IPS-20b (cell line): Measurements from ENCODE around the gene ROBO3.

Source experiments
- H3K27ac ChIP-seq: one replicate; pipeline ENCODE4 v1.5.1; 2013; ENCODE audit warnings: low read length
- H3K27me3 ChIP-seq: 2 replicates; pipeline ENCODE4 v1.6.1; 2013; ENCODE audit warnings: mild to moderate bottlenecking, low read length, inconsistent platforms; ENCODE audit not compliant: insufficient read depth
- H3K36me3 ChIP-seq: 2 replicates; pipeline ENCODE4 v1.6.1; 2013; ENCODE audit warnings: low read depth, mild to moderate bottlenecking, inconsistent platforms, low read length, moderate library complexity; ENCODE audit not compliant: insufficient read depth
- H3K4me1 ChIP-seq: 2 replicates; pipeline ENCODE4 v1.6.1; 2013; ENCODE audit warnings: mild to moderate bottlenecking, control low read depth, inconsistent platforms, low read length, moderate library complexity; ENCODE audit not compliant: insufficient read depth
- H3K4me3 ChIP-seq: 2 replicates; pipeline ENCODE4 v1.5.1; 2013; ENCODE audit warnings: mild to moderate bottlenecking, low read length, inconsistent platforms
- H3K9ac ChIP-seq: 2 replicates; pipeline ENCODE4 v1.6.1; 2013; ENCODE audit warnings: low read depth, mild to moderate bottlenecking, inconsistent platforms, low read length, moderate library complexity
- H3K9me3 ChIP-seq: 2 replicates; pipeline ENCODE4 v1.6.1; 2013; ENCODE audit warnings: mild to moderate bottlenecking, low read depth, low read length, inconsistent platforms; ENCODE audit not compliant: insufficient read depth

The ROBO3 gene

GRCh38 chr11:124861670-124862069 is 3.6 kb upstream of the ROBO3 start:
- Histone ChIP-seq H3K9me3 (peaks cover 3% of the 10 kb centered on the region), H3K27me3 (peaks cover 87% of the 10 kb centered on the region), H3K27ac (no peak overlapping the region), H3K4me3 (no peak overlapping the region), H3K36me3 (no peaks in the 10 kb centered on the region), H3K9ac (no peak overlapping the region), H3K4me1 (peaks cover 5% of the 10 kb centered on the region; the same call in 1 of the 2 replicates)

- H3K4me1 ChIP-seq = peaks cover 5% of the 10 kb centered on the region; the same call in 1 of the 2 replicates
- no peak overlapping the region for H3K27ac ChIP-seq
- H3K27me3 ChIP-seq = peaks cover 99% of the 10 kb centered on the region
- H3K9ac ChIP-seq = no peak overlapping the region
- H3K4me3 ChIP-seq = peak overlapping the region; percentile 45; the same call in 1 of the 2 replicates
- no peaks in the 10 kb centered on the region for H3K36me3 ChIP-seq
- H3K9me3 ChIP-seq = peaks cover 3% of the 10 kb centered on the region
These were observed 2.0 kb upstream of the ROBO3 start for GRCh38 chr11:124863137-124863825.

GRCh38 chr11:124863826-124864165 is 1.4 kb upstream of the ROBO3 start:
- Histone ChIP-seq H3K36me3 (no peaks in the 10 kb centered on the region), H3K4me1 (peaks cover 5% of the 10 kb centered on the region; the same call in 1 of the 2 replicates), H3K27ac (no peak overlapping the region), H3K9me3 (peaks cover 3% of the 10 kb centered on the region), H3K4me3 (no peak overlapping the region), H3K27me3 (peaks cover 100% of the 10 kb centered on the region), H3K9ac (no peak overlapping the region)

- H3K4me1 ChIP-seq = peaks cover 5% of the 10 kb centered on the region; the same call in 1 of the 2 replicates
- peaks cover 100% of the 10 kb centered on the region for H3K27me3 ChIP-seq
- H3K27ac ChIP-seq = no peak overlapping the region
These were observed 898 bp upstream of the ROBO3 start for GRCh38 chr11:124864176-124864891.

GRCh38 chr11:124864892-124865180 is 396 bp upstream of the ROBO3 start:
- Histone ChIP-seq H3K4me3 (no peak overlapping the region), H3K27me3 (peaks cover 100% of the 10 kb centered on the region), H3K27ac (no peak overlapping the region)

More at GRCh38 chr11:124864176-124864891, 898 bp upstream of the ROBO3 start:
- H3K9me3 ChIP-seq = peaks cover 3% of the 10 kb centered on the region
- no peak overlapping the region for H3K4me3 ChIP-seq
- H3K36me3 ChIP-seq = no peaks in the 10 kb centered on the region
- H3K9ac ChIP-seq = no peak overlapping the region

GRCh38 chr11:124865902-124866851 is 945 bp downstream of the ROBO3 start:
- peaks cover 100% of the 10 kb centered on the region for H3K27me3 ChIP-seq
- H3K4me3 ChIP-seq = peak overlapping the region; percentile 51; the same call in 1 of the 2 replicates

More at GRCh38 chr11:124864892-124865180, 396 bp upstream of the ROBO3 start:
- Histone ChIP-seq H3K4me1 (peaks cover 5% of the 10 kb centered on the region; the same call in 1 of the 2 replicates), H3K36me3 (no peaks in the 10 kb centered on the region), H3K9ac (no peak overlapping the region), H3K9me3 (peaks cover 3% of the 10 kb centered on the region)

GRCh38 chr11:124867700-124868099 is 2.5 kb downstream of the ROBO3 start:
- Histone ChIP-seq H3K4me3 (no peak overlapping the region), H3K27ac (no peak overlapping the region), H3K4me1 (peaks cover 5% of the 10 kb centered on the region; the same call in 1 of the 2 replicates), H3K27me3 (peaks cover 100% of the 10 kb centered on the region), H3K9me3 (peaks cover 3% of the 10 kb centered on the region), H3K36me3 (no peaks in the 10 kb centered on the region), H3K9ac (no peak overlapping the region)

More at GRCh38 chr11:124865902-124866851, 945 bp downstream of the ROBO3 start:
- Histone ChIP-seq H3K4me1 (peaks cover 5% of the 10 kb centered on the region; the same call in 1 of the 2 replicates), H3K27ac (no peak overlapping the region), H3K9ac (no peak overlapping the region), H3K36me3 (no peaks in the 10 kb centered on the region), H3K9me3 (peaks cover 3% of the 10 kb centered on the region)

- peaks cover 100% of the 10 kb centered on the region for H3K27me3 ChIP-seq
- H3K4me3 ChIP-seq = no peak overlapping the region
- H3K4me1 ChIP-seq = peaks cover 5% of the 10 kb centered on the region; the same call in 1 of the 2 replicates
- no peak overlapping the region for H3K27ac ChIP-seq
- no peak overlapping the region for H3K9ac ChIP-seq
- H3K9me3 ChIP-seq = peaks cover 3% of the 10 kb centered on the region
- H3K36me3 ChIP-seq = no peaks in the 10 kb centered on the region
These were observed 3.4 kb downstream of the ROBO3 start for GRCh38 chr11:124868331-124869274.

- H3K9ac ChIP-seq = no peak overlapping the region
- peaks cover 5% of the 10 kb centered on the region; the same call in 1 of the 2 replicates for H3K4me1 ChIP-seq
- no peaks in the 10 kb centered on the region for H3K36me3 ChIP-seq
- peaks cover 100% of the 10 kb centered on the region for H3K27me3 ChIP-seq
- peaks cover 3% of the 10 kb centered on the region for H3K9me3 ChIP-seq
- H3K4me3 ChIP-seq = no peak overlapping the region
- no peak overlapping the region for H3K27ac ChIP-seq
These were observed 4.1 kb downstream of the ROBO3 start for GRCh38 chr11:124869331-124869730.

GRCh38 chr11:124869856-124870387 is 4.7 kb downstream of the ROBO3 start:
- Histone ChIP-seq H3K9ac (no peak overlapping the region), H3K27me3 (peaks cover 100% of the 10 kb centered on the region), H3K36me3 (no peaks in the 10 kb centered on the region), H3K4me3 (no peak overlapping the region), H3K27ac (no peak overlapping the region), H3K4me1 (peaks cover 3% of the 10 kb centered on the region; the same call in 1 of the 2 replicates), H3K9me3 (peaks cover 3% of the 10 kb centered on the region)
